Fibroblast of lung (primary cell): ENCODE results near the gene LRRC75B.

Experiments
- EZH2 ChIP-seq: IDR thresholded peaks from 2 replicates; pipeline ENCODE4 v1.5.1; 2012; ENCODE audit warnings: low read length, control low read depth, mild to moderate bottlenecking; ENCODE audit errors: missing control alignments
- TF ChIP-seq, protein P1 (sequence below), 2 donors: IDR thresholded peaks in 1 of 2; conservative IDR thresholded peaks in 1 of 2; 1 replicate in 1 of 2; 2 replicates in 1 of 2; pipeline ENCODE4 v1.5.1; 2011 to 2012; ENCODE audit warnings: low read length in 2 of 2, control low read depth in 1 of 2, inconsistent platforms in 1 of 2, low read depth in 1 of 2, mild to moderate bottlenecking in 1 of 2

DNA sequence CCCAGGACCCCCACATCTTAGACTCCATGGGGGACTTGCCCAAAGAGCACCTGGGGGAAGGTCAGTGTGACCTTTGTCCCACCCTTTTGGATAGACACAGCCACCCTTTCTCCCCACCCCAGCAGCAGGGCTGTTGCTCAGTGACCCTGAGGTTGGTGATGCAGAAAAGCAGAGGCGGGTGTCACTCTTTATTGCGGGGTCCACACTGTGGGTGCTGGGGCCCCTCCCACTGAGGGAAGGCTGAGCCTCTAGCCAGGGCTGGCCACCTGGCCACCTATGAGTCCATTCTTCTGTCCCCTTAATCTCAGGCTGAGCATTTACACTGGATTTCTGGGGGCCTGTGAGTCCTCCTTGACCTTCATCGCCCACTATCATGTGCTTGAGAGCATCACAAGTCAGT lies 7.4 kb downstream of the LRRC75B start:
- TF ChIP-seq, protein P1, sequence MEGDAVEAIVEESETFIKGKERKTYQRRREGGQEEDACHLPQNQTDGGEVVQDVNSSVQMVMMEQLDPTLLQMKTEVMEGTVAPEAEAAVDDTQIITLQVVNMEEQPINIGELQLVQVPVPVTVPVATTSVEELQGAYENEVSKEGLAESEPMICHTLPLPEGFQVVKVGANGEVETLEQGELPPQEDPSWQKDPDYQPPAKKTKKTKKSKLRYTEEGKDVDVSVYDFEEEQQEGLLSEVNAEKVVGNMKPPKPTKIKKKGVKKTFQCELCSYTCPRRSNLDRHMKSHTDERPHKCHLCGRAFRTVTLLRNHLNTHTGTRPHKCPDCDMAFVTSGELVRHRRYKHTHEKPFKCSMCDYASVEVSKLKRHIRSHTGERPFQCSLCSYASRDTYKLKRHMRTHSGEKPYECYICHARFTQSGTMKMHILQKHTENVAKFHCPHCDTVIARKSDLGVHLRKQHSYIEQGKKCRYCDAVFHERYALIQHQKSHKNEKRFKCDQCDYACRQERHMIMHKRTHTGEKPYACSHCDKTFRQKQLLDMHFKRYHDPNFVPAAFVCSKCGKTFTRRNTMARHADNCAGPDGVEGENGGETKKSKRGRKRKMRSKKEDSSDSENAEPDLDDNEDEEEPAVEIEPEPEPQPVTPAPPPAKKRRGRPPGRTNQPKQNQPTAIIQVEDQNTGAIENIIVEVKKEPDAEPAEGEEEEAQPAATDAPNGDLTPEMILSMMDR (conservative IDR thresholded peaks at IDR 0.05 in 1 of 2, IDR thresholded peaks at IDR 0.05 in 1 of 2; ENCODE audit: low read depth in 1 of 2, low read length in 2 of 2), result no peak
- TF ChIP-seq EZH2, result no peak
